ENCODE data around the gene SYCN. TPM values are rescaled to one million over a fixed set of nuclear protein-coding genes. Genes with fewer than 3 reads are reported as not detected.

The SYCN gene
- total RNA-seq, 6 experiments from 2014 or later: not detected

- H3K36me3 ChIP-seq: no peaks in the 10 kb centered on the region
- H3K27ac ChIP-seq: no peak overlapping the region
- ATAC-seq: no peak
- intact Hi-C loops (cut with DNase I): loop anchor here (10.0 kb wide), 2 partner anchors 114 to 124 kb away; partner anchors contain the start of gene LRFN1 (in 1 of the 2)
- H3K4me1 ChIP-seq: peaks cover 0 to 4% (median 0%) of the 10 kb centered on the region in 4 donors
- DNase-seq: no peak
- 70% methylated on average over 2 of the region's 3 CpGs for WGBS (ENCODE audit: insufficient coverage, low coverage, low lambda C conversion rate, missing lambda C conversion rate)
- H3K27me3 ChIP-seq: peaks cover 5 to 10% of the 10 kb centered on the region in 2 donors
- H3K4me3 ChIP-seq: no peak overlapping the region
- TF ChIP-seq POLR2A (IDR thresholded peaks at IDR 0.05): no peak
- TF ChIP-seq, protein P1, sequence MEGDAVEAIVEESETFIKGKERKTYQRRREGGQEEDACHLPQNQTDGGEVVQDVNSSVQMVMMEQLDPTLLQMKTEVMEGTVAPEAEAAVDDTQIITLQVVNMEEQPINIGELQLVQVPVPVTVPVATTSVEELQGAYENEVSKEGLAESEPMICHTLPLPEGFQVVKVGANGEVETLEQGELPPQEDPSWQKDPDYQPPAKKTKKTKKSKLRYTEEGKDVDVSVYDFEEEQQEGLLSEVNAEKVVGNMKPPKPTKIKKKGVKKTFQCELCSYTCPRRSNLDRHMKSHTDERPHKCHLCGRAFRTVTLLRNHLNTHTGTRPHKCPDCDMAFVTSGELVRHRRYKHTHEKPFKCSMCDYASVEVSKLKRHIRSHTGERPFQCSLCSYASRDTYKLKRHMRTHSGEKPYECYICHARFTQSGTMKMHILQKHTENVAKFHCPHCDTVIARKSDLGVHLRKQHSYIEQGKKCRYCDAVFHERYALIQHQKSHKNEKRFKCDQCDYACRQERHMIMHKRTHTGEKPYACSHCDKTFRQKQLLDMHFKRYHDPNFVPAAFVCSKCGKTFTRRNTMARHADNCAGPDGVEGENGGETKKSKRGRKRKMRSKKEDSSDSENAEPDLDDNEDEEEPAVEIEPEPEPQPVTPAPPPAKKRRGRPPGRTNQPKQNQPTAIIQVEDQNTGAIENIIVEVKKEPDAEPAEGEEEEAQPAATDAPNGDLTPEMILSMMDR (IDR thresholded peaks at IDR 0.05): no peak
- no peaks in the 10 kb centered on the region for H3K9me3 ChIP-seq
These were observed 3.3 kb downstream of the SYCN start for GRCh38 chr19:39200803-39201115.

- Histone ChIP-seq H3K4me3 (no peak overlapping the region), H3K9me3 (no peaks in the 10 kb centered on the region), H3K27ac (no peak overlapping the region), H3K4me1 (peaks cover 0 to 4% (median 0%) of the 10 kb centered on the region in 4 donors), H3K27me3 (peaks cover 5 to 11% of the 10 kb centered on the region in 2 donors), H3K36me3 (no peaks in the 10 kb centered on the region)
- ATAC-seq (no peak), DNase-seq (no peak)
- 54% methylated on average over 6 of the region's 32 CpGs for WGBS (ENCODE audit: insufficient coverage, low coverage, low lambda C conversion rate, missing lambda C conversion rate)
- no peak for TF ChIP-seq POLR2A (IDR thresholded peaks at IDR 0.05)
- TF ChIP-seq, protein P1 (IDR thresholded peaks at IDR 0.05): no peak
- intact Hi-C loops (cut with DNase I): loop anchor here (10.0 kb wide), 2 partner anchors 115 to 125 kb away; partner anchors contain the start of gene LRFN1 (in 1 of the 2)
These were observed 3.8 kb downstream of the SYCN start for GRCh38 chr19:39200066-39200802.

DNA sequence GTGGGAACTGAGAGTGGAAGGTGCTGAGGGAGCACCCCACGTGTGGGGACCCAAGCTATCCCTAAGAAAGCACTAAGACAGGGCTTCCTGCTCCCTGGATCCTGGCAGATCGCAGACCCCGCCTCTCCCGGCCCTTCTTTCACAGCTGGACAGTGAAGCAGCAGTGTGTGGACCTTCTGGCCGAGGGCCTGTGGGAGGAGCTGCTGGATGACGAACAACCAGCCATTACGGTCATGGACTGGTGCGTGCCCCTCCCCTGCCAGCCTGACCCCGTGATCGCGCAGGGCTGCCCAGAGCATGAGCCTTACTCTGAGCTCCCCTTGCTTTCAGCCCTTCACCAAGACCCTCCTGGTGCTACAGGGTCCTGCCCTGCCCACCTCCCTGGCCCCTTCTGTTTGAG is 5.0 kb downstream of the SYCN start:
- DNase-seq: no peak
- Histone ChIP-seq H3K36me3 (no peaks in the 10 kb centered on the region), H3K9me3 (no peaks in the 10 kb centered on the region), H3K4me3 (no peak overlapping the region), H3K27ac (no peak overlapping the region), H3K27me3 (peaks cover 5 to 12% of the 10 kb centered on the region in 2 donors), H3K4me1 (peaks cover 0 to 4% (median 0%) of the 10 kb centered on the region in 4 donors)
- ATAC-seq: peak; percentile 15 to 63 (median 30)
- TF ChIP-seq, protein P1 (IDR thresholded peaks at IDR 0.05): no peak
- intact Hi-C loops (cut with DNase I): no loop called here
- 10% methylated on average over 2 of the region's 11 CpGs for WGBS (ENCODE audit: insufficient coverage, low coverage, low lambda C conversion rate, missing lambda C conversion rate)

- Histone ChIP-seq H3K4me1 (peaks cover 0 to 4% (median 0%) of the 10 kb centered on the region in 4 donors), H3K9me3 (no peaks in the 10 kb centered on the region), H3K4me3 (no peak overlapping the region), H3K27ac (no peak overlapping the region), H3K36me3 (no peaks in the 10 kb centered on the region), H3K27me3 (peaks cover 5 to 9% of the 10 kb centered on the region in 2 donors)
- WGBS (ENCODE audit: insufficient coverage, low coverage, low lambda C conversion rate, missing lambda C conversion rate): 14% methylated on average over 1 of the region's 5 CpGs
- DNase-seq (no peak), ATAC-seq (no peak)
- intact Hi-C loops (cut with DNase I): no loop called here
- TF ChIP-seq POLR2A (IDR thresholded peaks at IDR 0.05): no peak
- TF ChIP-seq, protein P1 (IDR thresholded peaks at IDR 0.05): no peak
These were observed 6.3 kb downstream of the SYCN start for GRCh38 chr19:39197808-39198207.
